Fibroblast of the aortic adventitia (primary cell): ENCODE measurements around the gene TTC39A. TPM values are rescaled to one million over a fixed set of nuclear protein-coding genes. Genes with fewer than 3 reads are reported as not detected.

Experiments used
- DNase-seq: peaks from one replicate; pipeline ENCODE4 v3.0.0-alpha.2; 2010; ENCODE audit warnings: low read depth
- H3K4me3 ChIP-seq: 2 replicates; pipeline ENCODE4 v1.5.1; 2011; ENCODE audit warnings: low read depth, mild to moderate bottlenecking, control low read depth, low read length, moderate library complexity
- total RNA-seq: library from RNA; depleted of rRNA; stranded (reverse); fragments of >200 nt; gene quantifications from 2 replicates; pipeline ENCODE4 v1.2.3, GENCODE V29; 2012; ENCODE audit warnings: low replicate concordance
- TF ChIP-seq, protein P1 (sequence below): IDR thresholded peaks from 2 replicates; pipeline ENCODE4 v1.5.1; 2011; ENCODE audit warnings: mild to moderate bottlenecking, low read length, control low read depth, inconsistent platforms; ENCODE audit not compliant: insufficient read depth

The TTC39A gene
- total RNA-seq, 1 donor: 2.0 TPM

DNA sequence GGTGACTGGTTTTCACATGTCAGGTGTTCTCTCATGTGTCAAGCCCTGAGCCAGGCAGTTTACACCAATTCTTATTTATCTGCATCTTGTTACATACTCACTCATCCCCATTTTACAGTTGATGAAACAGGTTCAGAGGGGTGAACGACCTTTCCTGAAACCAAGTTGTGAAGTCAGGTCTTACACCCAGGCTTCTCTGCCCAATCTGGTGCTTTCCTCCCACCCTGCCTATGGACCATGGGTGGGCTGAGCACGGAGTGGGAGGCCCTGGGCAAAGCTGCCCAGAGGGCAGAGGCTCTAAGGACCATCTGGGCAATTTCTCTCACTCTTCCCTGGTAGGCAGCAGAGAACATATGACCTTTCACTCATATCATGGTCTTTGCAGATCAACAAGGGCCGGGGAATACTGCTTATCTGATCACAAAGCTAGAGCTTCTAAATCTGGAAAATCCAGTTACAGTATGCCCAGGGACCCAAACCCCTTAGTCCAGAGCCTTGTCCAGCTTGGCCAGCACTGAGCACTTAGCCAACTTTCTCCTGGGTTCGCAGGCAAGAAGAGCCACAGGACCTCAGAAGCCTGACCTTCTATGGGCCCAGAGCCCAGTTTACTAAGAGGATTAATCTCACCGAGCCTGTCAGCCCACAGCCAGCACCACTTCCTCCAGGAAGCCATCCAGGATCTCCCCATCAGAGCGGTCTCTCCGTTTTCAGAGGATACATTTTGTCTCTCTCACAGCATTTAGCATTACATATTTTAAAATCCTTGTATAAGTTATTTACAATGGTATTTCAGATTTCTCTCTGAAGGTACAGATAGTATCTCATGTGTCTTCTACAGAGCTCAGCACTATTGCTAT, 16.0 kb upstream of the TTC39A start:
- no peak for DNase-seq
- TF ChIP-seq, protein P1, sequence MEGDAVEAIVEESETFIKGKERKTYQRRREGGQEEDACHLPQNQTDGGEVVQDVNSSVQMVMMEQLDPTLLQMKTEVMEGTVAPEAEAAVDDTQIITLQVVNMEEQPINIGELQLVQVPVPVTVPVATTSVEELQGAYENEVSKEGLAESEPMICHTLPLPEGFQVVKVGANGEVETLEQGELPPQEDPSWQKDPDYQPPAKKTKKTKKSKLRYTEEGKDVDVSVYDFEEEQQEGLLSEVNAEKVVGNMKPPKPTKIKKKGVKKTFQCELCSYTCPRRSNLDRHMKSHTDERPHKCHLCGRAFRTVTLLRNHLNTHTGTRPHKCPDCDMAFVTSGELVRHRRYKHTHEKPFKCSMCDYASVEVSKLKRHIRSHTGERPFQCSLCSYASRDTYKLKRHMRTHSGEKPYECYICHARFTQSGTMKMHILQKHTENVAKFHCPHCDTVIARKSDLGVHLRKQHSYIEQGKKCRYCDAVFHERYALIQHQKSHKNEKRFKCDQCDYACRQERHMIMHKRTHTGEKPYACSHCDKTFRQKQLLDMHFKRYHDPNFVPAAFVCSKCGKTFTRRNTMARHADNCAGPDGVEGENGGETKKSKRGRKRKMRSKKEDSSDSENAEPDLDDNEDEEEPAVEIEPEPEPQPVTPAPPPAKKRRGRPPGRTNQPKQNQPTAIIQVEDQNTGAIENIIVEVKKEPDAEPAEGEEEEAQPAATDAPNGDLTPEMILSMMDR: no peak
- no peak overlapping the region for H3K4me3 ChIP-seq

GRCh38 chr1:51345300-51345687, 14.9 kb upstream of the TTC39A start:
- no peak for DNase-seq
- TF ChIP-seq, protein P1: no peak
- no peak overlapping the region for H3K4me3 ChIP-seq

DNA sequence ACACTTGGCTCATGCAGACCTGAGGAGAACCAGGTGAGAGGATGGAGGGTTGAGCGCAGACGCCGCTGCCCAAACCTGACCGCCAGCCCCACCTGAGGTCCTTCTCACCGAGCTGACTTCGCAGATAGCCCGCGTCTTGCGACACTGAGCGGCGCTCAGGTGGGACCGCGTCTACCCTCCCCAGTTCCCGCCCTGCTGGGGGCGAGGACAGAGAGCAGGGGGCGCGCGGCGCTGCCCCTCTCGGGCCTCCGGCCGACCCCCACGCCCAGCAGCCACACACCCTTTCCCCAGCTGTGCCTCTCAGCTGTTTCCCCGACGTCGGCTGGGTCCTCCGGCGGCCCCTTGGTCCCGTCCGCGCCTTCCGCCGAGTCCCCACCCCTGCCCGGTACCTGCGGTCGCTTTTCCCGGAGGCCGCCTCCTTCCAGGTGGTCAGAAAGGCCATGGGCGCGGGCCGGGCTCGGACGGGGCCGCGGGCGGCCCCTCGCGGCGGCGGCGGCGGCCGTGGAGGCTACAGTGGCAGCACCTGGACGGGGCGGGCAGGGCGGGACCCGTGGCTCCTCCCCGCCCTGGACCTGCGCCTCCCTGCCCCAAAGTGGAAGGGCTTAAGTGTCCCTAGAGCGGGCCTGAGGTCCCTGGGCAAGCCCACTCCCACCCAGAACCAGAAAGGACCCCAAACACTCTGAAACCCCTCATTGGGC, 14.4 kb upstream of the TTC39A start:
- TF ChIP-seq, protein P1: no peak
- no peak overlapping the region for H3K4me3 ChIP-seq
- DNase-seq: no peak

GRCh38 chr1:51344276-51344601, 13.9 kb upstream of the TTC39A start:
- TF ChIP-seq, protein P1: no peak
- DNase-seq: no peak
- H3K4me3 ChIP-seq: no peak overlapping the region

- H3K4me3 ChIP-seq: no peak overlapping the region
- TF ChIP-seq, protein P1: no peak
- DNase-seq: no peak
Observed at GRCh38 chr1:51343624-51344023, 13.3 kb upstream of the TTC39A start.

DNA sequence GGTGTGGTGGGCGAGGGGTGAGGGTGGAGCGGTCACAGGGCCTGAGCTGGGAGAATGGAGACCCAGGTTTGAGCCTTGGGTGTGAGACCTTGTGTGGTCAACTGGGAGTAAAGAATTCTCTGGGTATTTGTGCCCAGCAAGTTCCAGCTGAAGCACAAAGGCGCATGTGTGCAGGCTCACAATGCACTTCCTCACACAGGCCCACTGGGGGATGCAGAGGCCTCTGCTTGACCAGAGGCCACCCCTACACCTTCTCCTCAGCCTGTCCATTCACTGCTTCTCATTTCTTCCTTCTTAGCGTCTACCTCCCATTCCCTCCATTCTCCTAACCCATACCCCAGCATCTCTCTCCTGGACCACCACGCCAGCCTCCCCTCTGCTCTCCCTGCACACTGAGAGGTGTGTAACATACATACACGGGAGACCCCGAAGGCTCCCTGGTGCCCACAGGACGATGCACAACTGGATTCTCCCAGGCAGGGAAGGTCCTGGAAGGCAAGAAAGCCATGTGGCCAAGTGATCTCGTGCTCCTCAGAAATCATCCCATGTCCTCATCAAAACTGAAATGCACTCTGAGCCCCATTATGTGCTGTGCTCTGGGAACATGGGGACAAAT, 12.3 kb upstream of the TTC39A start:
- TF ChIP-seq, protein P1: no peak
- no peak overlapping the region for H3K4me3 ChIP-seq
- DNase-seq: no peak
